ENCODE results near the gene ATP2B2.

- TF ChIP-seq JUND (IDR thresholded peaks at IDR 0.05; ENCODE audit: low read length) (no peak), BCL11A (IDR thresholded peaks at IDR 0.05; ENCODE audit: low read depth in 2 of 2, low read length in 2 of 2) (no peak), CBX8 (IDR thresholded peaks at IDR 0.05; ENCODE audit: borderline replicate concordance, low read depth, low read length) (no peak), SRF (IDR thresholded peaks at IDR 0.05; ENCODE audit: low read depth, low read length) (no peak), GABPA (IDR thresholded peaks at IDR 0.05; ENCODE audit: borderline replicate concordance, insufficient read depth, low read length) (no peak), EGR1 (IDR thresholded peaks at IDR 0.05; ENCODE audit: borderline replicate concordance, low read depth, low read length) (no peak), RXRA (IDR thresholded peaks at IDR 0.05; ENCODE audit: insufficient read depth, low read depth, low read length) (no peak), TAF1 (IDR thresholded peaks at IDR 0.05; ENCODE audit: low read depth, low read length) (no peak), CTCF (IDR thresholded peaks at IDR 0.05; ENCODE audit: control extremely low read depth in 1 of 3, insufficient read depth in 1 of 3, low read depth in 1 of 3, low read length in 3 of 3) (no peak), JUN (IDR thresholded peaks at IDR 0.05; ENCODE audit: low read depth, low read length) (no peak), ZNF274 (IDR thresholded peaks at IDR 0.05; ENCODE audit: borderline replicate concordance, extremely low read depth, low read length) (no peak), POLR2A (IDR thresholded peaks at IDR 0.05; ENCODE audit: control extremely low read depth in 1 of 2, low read depth in 2 of 2, low read length in 2 of 2) (no peak), SUZ12 (IDR thresholded peaks at IDR 0.05; ENCODE audit: low read length) (no peak), TEAD4 (IDR thresholded peaks at IDR 0.05; ENCODE audit: low read depth, low read length) (no peak)
These were observed 11.4 kb upstream of the ATP2B2 start for GRCh38 chr3:10516544-10517452.

All from H1 (cell line).